GM20000 (cell line): ENCODE results near the gene LRP5.

Experiments
- DNase-seq: peaks from one replicate; pipeline ENCODE4 v3.0.0; 2012; ENCODE audit warnings: low spot score
- CTCF ChIP-seq: IDR thresholded peaks from 2 replicates; pipeline ENCODE4 v1.5.1; 2012; ENCODE audit warnings: mild to moderate bottlenecking, control low read depth; ENCODE audit errors: extremely low read depth, missing control alignments

LRP5 gene

GRCh38 chr11:68328374-68329091 is 16.1 kb downstream of the LRP5 start:
- no peak for TF ChIP-seq CTCF
- DNase-seq: no peak

DNA sequence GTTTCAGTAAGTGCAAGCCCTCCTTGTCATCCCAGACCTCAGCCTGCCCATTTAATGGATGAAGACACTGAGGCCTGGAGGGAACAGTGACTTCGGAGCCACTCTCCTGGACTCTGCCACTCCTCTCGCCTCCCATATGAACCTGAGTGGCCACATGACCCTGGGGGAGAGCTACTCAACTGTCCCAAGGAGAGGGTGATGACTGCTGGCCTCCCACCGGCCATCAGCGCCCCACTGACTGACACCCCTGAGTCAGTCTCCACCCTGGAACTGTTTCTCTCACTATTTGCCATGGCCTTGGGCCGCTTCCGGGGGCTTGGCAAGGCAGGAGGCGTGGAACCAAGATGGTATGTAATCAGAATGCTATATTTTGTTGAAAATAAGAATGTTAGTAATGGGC is 17.1 kb downstream of the LRP5 start:
- TF ChIP-seq CTCF: no peak
- DNase-seq: no peak

GRCh38 chr11:68329978-68330699 is 17.7 kb downstream of the LRP5 start:
- no peak for TF ChIP-seq CTCF
- no peak for DNase-seq

DNA sequence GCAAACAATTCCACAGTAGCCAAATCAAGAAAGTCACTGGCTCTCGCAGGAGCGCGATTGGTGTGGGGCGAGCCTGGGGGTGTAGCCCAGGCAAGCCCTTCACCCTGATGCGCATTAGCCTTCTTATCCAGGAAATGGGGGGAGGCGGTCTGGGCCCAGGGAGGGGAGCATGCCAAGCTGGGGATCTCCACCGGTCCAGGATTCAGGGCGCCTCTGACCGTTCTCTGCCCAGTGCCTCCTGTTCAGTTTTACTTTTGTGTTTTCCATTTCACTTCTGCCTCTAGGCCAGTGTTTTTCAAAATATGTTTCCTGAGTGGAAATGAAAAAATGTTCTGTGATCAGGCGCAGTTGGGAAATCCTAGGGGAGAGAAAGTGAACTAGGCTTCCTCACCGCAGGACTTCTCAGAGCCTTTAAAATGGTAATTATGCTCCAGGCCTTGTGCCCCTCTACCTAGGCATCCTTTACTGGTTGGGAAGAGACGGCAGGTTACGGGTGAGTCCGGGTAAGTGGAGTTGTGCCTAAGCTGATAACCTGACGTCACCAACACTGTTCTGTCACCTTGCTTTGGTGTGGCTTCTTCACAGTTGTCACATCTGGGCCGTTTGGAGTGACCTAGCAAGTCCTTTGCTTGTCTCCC is 18.4 kb downstream of the LRP5 start:
- no peak for TF ChIP-seq CTCF
- no peak for DNase-seq

- TF ChIP-seq CTCF: no peak
Observed at GRCh38 chr11:68331338-68331947, 19.1 kb downstream of the LRP5 start.

GRCh38 chr11:68332186-68332585 is 19.8 kb downstream of the LRP5 start:
- no peak for TF ChIP-seq CTCF
- no peak for DNase-seq

More at GRCh38 chr11:68331338-68331947, 19.1 kb downstream of the LRP5 start:
- DNase-seq: no peak

GRCh38 chr11:68333173-68333572 is 20.8 kb downstream of the LRP5 start:
- DNase-seq: no peak
- no peak for TF ChIP-seq CTCF
